IMR-90 (cell line): ENCODE results near the gene MCF2L2. TPM values are rescaled to one million over a fixed set of nuclear protein-coding genes. Genes with fewer than 3 reads are reported as not detected.

Experiments used
- ATAC-seq: fragments of 200-7000 bp; cut with Tn5 transposase; 2 replicates; pipeline ENCODE4 v1.9.1; 2020; ENCODE audit warnings: low read depth, mild to moderate bottlenecking, moderate library complexity
- BruUV-seq: library from RNA; stranded (reverse); fragments of 400-500 nt; replicated peaks from 2 replicates; lab custom pipeline; 2021; lab: Mats Ljungman, UMichigan
- CTCF ChIA-PET: fragments of 300-600 bp; formaldehyde crosslinking; extraction: SDS; loops from one replicate; lab custom pipeline; 2021; ENCODE audit warnings: antibody characterized with exemption; lab: Yijun Ruan, JAX
- POLR2A ChIA-PET: fragments of 300-600 bp; sonication (Branson Sonifier 250); formaldehyde crosslinking; loops from one replicate; lab custom pipeline; 2022; ENCODE audit warnings: antibody characterized with exemption; ENCODE audit not compliant: unreplicated experiment; lab: Charles Lee
- DNase-seq: peaks from one replicate; pipeline ENCODE4 v3.0.0; 2013
- H2AFZ ChIP-seq: replicated peaks from 2 replicates; pipeline ENCODE3; 2013; ENCODE audit warnings: low read length, mild to moderate bottlenecking; ENCODE audit not compliant: poor library complexity
- H2AK5ac ChIP-seq: 2 replicates; pipeline ENCODE4 v1.6.1; 2013; ENCODE audit warnings: low read depth, low read length, inconsistent platforms
- H2AK9ac ChIP-seq: replicated peaks from 2 replicates; pipeline ENCODE3; 2013; ENCODE audit warnings: mild to moderate bottlenecking, low read depth, low read length, moderate library complexity; ENCODE audit not compliant: poor library complexity
- H2BK120ac ChIP-seq: 2 replicates; pipeline ENCODE4 v1.6.1; 2013; ENCODE audit warnings: low read depth, low read length, inconsistent platforms
- H2BK15ac ChIP-seq: 3 replicates; pipeline ENCODE4 v1.6.1; 2013; ENCODE audit warnings: low read depth, low read length, inconsistent platforms
- H2BK20ac ChIP-seq: 2 replicates; pipeline ENCODE4 v1.6.1; 2013; ENCODE audit warnings: low read depth, mild to moderate bottlenecking, inconsistent platforms, low read length, moderate library complexity
- H2BK5ac ChIP-seq: 2 replicates; pipeline ENCODE4 v1.6.1; 2013; ENCODE audit warnings: mild to moderate bottlenecking, low read depth, low read length, inconsistent platforms; ENCODE audit not compliant: poor library complexity, severe bottlenecking
- H3K14ac ChIP-seq: replicated peaks from 2 replicates; pipeline ENCODE4 v1.6.1; 2013; ENCODE audit warnings: low read depth, low read length, inconsistent platforms
- H3K18ac ChIP-seq: 2 replicates; pipeline ENCODE4 v1.6.1; 2013; ENCODE audit warnings: low read depth, low read length, control low read depth
- H3K23ac ChIP-seq: 2 replicates; pipeline ENCODE4 v1.6.1; 2013; ENCODE audit warnings: low read depth, low read length, inconsistent platforms
- H3K27ac ChIP-seq: 2 replicates; pipeline ENCODE4 v1.5.1; 2013; ENCODE audit warnings: mild to moderate bottlenecking, control low read depth, low read length; ENCODE audit not compliant: insufficient read depth
- H3K27me3 ChIP-seq: 2 replicates; pipeline ENCODE4 v1.6.1; 2013; ENCODE audit warnings: low read length; ENCODE audit not compliant: control insufficient read depth, insufficient read depth
- H3K36me3 ChIP-seq: 2 replicates; pipeline ENCODE4 v1.6.1; 2013; ENCODE audit warnings: low read length, mixed read lengths; ENCODE audit not compliant: control insufficient read depth, insufficient read depth
- H3K4ac ChIP-seq: 2 replicates; pipeline ENCODE4 v1.6.1; 2013; ENCODE audit warnings: low read depth, low read length, inconsistent platforms
- H3K4me1 ChIP-seq: 2 replicates; pipeline ENCODE4 v1.6.1; 2013; ENCODE audit warnings: low read length, mixed read lengths; ENCODE audit not compliant: control insufficient read depth, insufficient read depth
- H3K4me2 ChIP-seq: 2 replicates; pipeline ENCODE4 v1.6.1; 2013; ENCODE audit warnings: low read depth, mild to moderate bottlenecking, control low read depth, low read length, moderate library complexity
- H3K4me3 ChIP-seq: 2 replicates; pipeline ENCODE4 v1.5.1; 2013; ENCODE audit warnings: low read depth, mild to moderate bottlenecking, control low read depth, low read length, moderate library complexity; ENCODE audit not compliant: insufficient read depth
- H3K56ac ChIP-seq: 2 replicates; pipeline ENCODE4 v1.6.1; 2013; ENCODE audit warnings: low read length, inconsistent platforms; ENCODE audit not compliant: insufficient read depth; ENCODE audit errors: extremely low read depth
- H3K79me1 ChIP-seq, 2 experiments: 2 replicates each; pipeline ENCODE4 v1.6.1; 2013; ENCODE audit warnings: low read length in 2 of 2, inconsistent platforms in 1 of 2, low read depth in 1 of 2
- H3K9ac ChIP-seq: 2 replicates; pipeline ENCODE4 v1.6.1; 2013; ENCODE audit warnings: low read depth, low read length, control low read depth
- H3K9me1 ChIP-seq: 2 replicates; pipeline ENCODE4 v1.6.1; 2013; ENCODE audit warnings: low read length, inconsistent platforms; ENCODE audit not compliant: insufficient read depth
- H3K9me3 ChIP-seq: 2 replicates; pipeline ENCODE4 v1.6.1; 2013; ENCODE audit warnings: low read length; ENCODE audit not compliant: control insufficient read depth, insufficient read depth
- H4K20me1 ChIP-seq: 2 replicates; pipeline ENCODE4 v1.6.1; 2013; ENCODE audit warnings: low read length, inconsistent platforms; ENCODE audit not compliant: insufficient read depth
- H4K5ac ChIP-seq: 2 replicates; pipeline ENCODE4 v1.6.1; 2013; ENCODE audit warnings: mild to moderate bottlenecking, low read depth, low read length, control low read depth
- H4K8ac ChIP-seq, 2 experiments: 2 replicates each; pipeline ENCODE4 v1.6.1; 2013; ENCODE audit warnings: low read depth in 2 of 2, low read length in 2 of 2, control low read depth in 1 of 2, inconsistent platforms in 1 of 2
- H4K91ac ChIP-seq: 2 replicates; pipeline ENCODE4 v1.6.1; 2013; ENCODE audit warnings: low read depth, low read length, inconsistent platforms; ENCODE audit not compliant: insufficient read depth
- BHLHE40 ChIP-seq: fragments of 150-350 bp; IDR thresholded peaks from 2 replicates; pipeline ENCODE4 v1.6.1; 2016; ENCODE audit warnings: mild to moderate bottlenecking, low read depth, low read length
- ELK1 ChIP-seq: fragments of 150-350 bp; IDR thresholded peaks from 2 replicates; pipeline ENCODE4 v1.6.1; 2016; ENCODE audit warnings: low read depth, mild to moderate bottlenecking, low read length, moderate library complexity, borderline replicate concordance
- MAFK ChIP-seq: IDR thresholded peaks from 2 replicates; pipeline ENCODE4 v1.6.1; 2012; ENCODE audit warnings: low read depth, low read length, improper control_type of control experiment
- MAZ ChIP-seq: IDR thresholded peaks from 2 replicates; pipeline ENCODE4 v1.6.1; 2012; ENCODE audit warnings: low read depth, mild to moderate bottlenecking, low read length, improper control_type of control experiment, moderate library complexity, borderline replicate concordance
- MXI1 ChIP-seq: IDR thresholded peaks from 2 replicates; pipeline ENCODE4 v1.6.1; 2012; ENCODE audit warnings: low read depth, mild to moderate bottlenecking, low read length, moderate library complexity, borderline replicate concordance
- POLR2A ChIP-seq: IDR thresholded peaks from 2 replicates; pipeline ENCODE4 v1.6.1; 2012; ENCODE audit warnings: mild to moderate bottlenecking, low read depth, low read length
- RAD21 ChIP-seq: IDR thresholded peaks from 2 replicates; pipeline ENCODE4 v1.6.1; 2012; ENCODE audit warnings: low read length, improper control_type of control experiment
- RCOR1 ChIP-seq: IDR thresholded peaks from 2 replicates; pipeline ENCODE4 v1.6.1; 2012; ENCODE audit warnings: mild to moderate bottlenecking, low read length, improper control_type of control experiment; ENCODE audit not compliant: insufficient replicate concordance
- RFX5 ChIP-seq: IDR thresholded peaks from 2 replicates; pipeline ENCODE4 v1.8.0; 2012; ENCODE audit warnings: low read depth, mild to moderate bottlenecking, low read length, moderate library complexity
- SMC3 ChIP-seq: fragments of 150-350 bp; IDR thresholded peaks from 2 replicates; pipeline ENCODE4 v1.6.1; 2016; ENCODE audit warnings: low read depth, mild to moderate bottlenecking, antibody characterized with exemption, low read length, moderate library complexity
- WGBS, 2 experiments: methylation state at CpG; one replicate each; pipeline versions ENCODE4 v1.1.5 to v1.1.7; 2013; ENCODE audit warnings: missing lambda C conversion rate in 2 of 2; ENCODE audit not compliant: insufficient read length in 1 of 2; ENCODE audit errors: extremely low coverage in 2 of 2; 5-methylcytosine and 5-hydroxymethylcytosine counted together
- dilution Hi-C: fragments of 300-500 bp; cut with HindIII; formaldehyde crosslinking; loops from one replicate; pipeline ENCODE4 v1.14.3; 2018; ENCODE audit warnings: low sequenced_read_pairs; ENCODE audit not compliant: unreplicated experiment
- in situ Hi-C: fragments of 300-500 bp; cut with MboI; formaldehyde crosslinking; loops from 3 replicates; pipeline ENCODE4 v1.14.3; 2019; ENCODE audit warnings: low sequenced_read_pairs, inconsistent platforms, mixed read lengths
- intact Hi-C: fragments of 100-400 bp; cut with micrococcal nuclease; formaldehyde crosslinking; loops from 2 replicates; pipeline ENCODE4 v1.10.0; 2022
- polyA plus RNA-seq, 3 experiments: library from polyadenylated mRNA; depleted of rRNA; stranded (reverse); fragments of >200 nt; gene quantifications; 2 replicates each; pipeline ENCODE4 v1.2.3, GENCODE V29; 2012; ENCODE audit warnings: low replicate concordance in 1 of 3
- total RNA-seq: library from RNA; depleted of rRNA; stranded (reverse); fragments of >200 nt; gene quantifications from 2 replicates; pipeline ENCODE4 v1.2.3, GENCODE V29; 2012

The MCF2L2 gene
- total and polyA plus RNA-seq, 2 of the 4 experiments (the other 2 are of a cell fraction) = under 0.01 TPM; not detected in 1

GRCh38 chr3:183313351-183313750 is 115.1 kb downstream of the MCF2L2 start:
- dilution Hi-C loops = no loop called here
- Histone ChIP-seq H4K5ac (no peak overlapping the region), H3K23ac (no peak overlapping the region), H3K9me3 (no peaks in the 10 kb centered on the region), H2AK9ac (no peak overlapping the region), H2BK120ac (no peak overlapping the region), H3K79me1 (no peaks in the 10 kb centered on the region), H3K56ac (no peak overlapping the region), H2BK5ac (no peak overlapping the region), H3K4me3 (no peak overlapping the region), H3K9me1 (peaks cover 6% of the 10 kb centered on the region), H4K8ac (no peak overlapping the region), H3K18ac (no peak overlapping the region), H3K4me2 (no peak overlapping the region), H2AFZ (no peak overlapping the region), H4K91ac (no peak overlapping the region), H3K9ac (no peak overlapping the region), H3K27me3 (peaks cover 27% of the 10 kb centered on the region), H2BK15ac (no peak overlapping the region), H3K4me1 (peaks cover 3% of the 10 kb centered on the region; the same call in 1 of the 2 replicates), H3K36me3 (no peaks in the 10 kb centered on the region), H2AK5ac (no peak overlapping the region), H3K27ac (no peak overlapping the region), H3K4ac (no peak overlapping the region), H2BK20ac (no peak overlapping the region), H3K14ac (no peak overlapping the region), H4K20me1 (no peaks in the 10 kb centered on the region; the same call in 1 of the 2 replicates)
- no peak for TF ChIP-seq MAZ
- TF ChIP-seq POLR2A = no peak
- no peak for TF ChIP-seq RCOR1
- no peak for TF ChIP-seq MAFK
- no peak for TF ChIP-seq MXI1
- no peak for TF ChIP-seq RFX5
- TF ChIP-seq BHLHE40 = no peak
- no peak for TF ChIP-seq SMC3
- TF ChIP-seq ELK1 = no peak
- TF ChIP-seq RAD21 = no peak
- BruUV-seq = no TSS peak
- intact Hi-C loops = no loop called here
- no peak for ATAC-seq
- in situ Hi-C loops = no loop called here
- ChIA-PET POLR2A (no interaction called here), CTCF (no interaction called here)
- WGBS, 2 experiments = 85% methylated on average over 2 of the region's 4 CpGs; no CpG with 5 or more reads in 1 of the 2 experiments
- no peak for DNase-seq
